Peyer's patch (tissue), 4 donors: ENCODE measurements around the gene POLR2C. TPM values are rescaled to one million over a fixed set of nuclear protein-coding genes. Genes with fewer than 3 reads are reported as not detected.

Experiments used
- DNase-seq, 3 donors: peaks; one replicate each; pipeline ENCODE4 v3.0.0-alpha.2; 2017 to 2019
- H3K27ac ChIP-seq, 4 donors: fragments of 200-600 bp; sonication (generic); one replicate each; pipeline ENCODE4 v1.5.1; 2016 to 2019
- H3K27me3 ChIP-seq, 2 donors: fragments of 200-600 bp; sonication (generic); one replicate each; pipeline ENCODE4 v1.5.1; 2019
- H3K36me3 ChIP-seq, 3 donors: fragments of 200-600 bp; sonication (generic); one replicate each; pipeline ENCODE4 v1.5.1; 2016 to 2019
- H3K4me1 ChIP-seq, 4 donors: fragments of 200-600 bp; sonication (generic); one replicate each; pipeline ENCODE4 v1.5.1; 2016 to 2019
- H3K4me3 ChIP-seq, 4 donors: fragments of 200-600 bp; sonication (generic); 1 replicate in 3 of 4; 2 replicates in 1 of 4; pipeline ENCODE4 v1.5.1; 2016 to 2019; ENCODE audit warnings: mild to moderate bottlenecking in 1 of 4
- H3K9me3 ChIP-seq, 4 donors: fragments of 200-600 bp; sonication (generic); one replicate each; pipeline ENCODE4 v1.5.1; 2016 to 2019; ENCODE audit warnings: mild to moderate bottlenecking in 1 of 4
- CTCF ChIP-seq, 6 experiments: fragments of 450-650 bp in 4 of 6; fragments of 200-600 bp in 2 of 6; sonication (generic) in 1 of 6; IDR thresholded peaks; one replicate each; pipeline ENCODE4 v1.5.1; 2017 to 2019; ENCODE audit warnings: antibody characterized with exemption in 6 of 6, mild to moderate bottlenecking in 3 of 6, moderate library complexity in 1 of 6
- POLR2A ChIP-seq, 2 donors: fragments of 450-650 bp; IDR thresholded peaks; one replicate each; pipeline ENCODE4 v1.5.1; 2017; ENCODE audit warnings: antibody characterized with exemption in 2 of 2, mild to moderate bottlenecking in 2 of 2, moderate library complexity in 2 of 2
- total RNA-seq, 4 donors: library from RNA; depleted of rRNA; stranded (reverse); fragments of >200 nt; gene quantifications; one replicate each; pipeline ENCODE4 v1.1.0, GENCODE V29; 2016

POLR2C gene
- total RNA-seq, 4 donors from 2014 or later = 68.0 to 113 (median 84.8) TPM

GRCh38 chr16:57485091-57485915 is 22.8 kb downstream of the POLR2C start:
- H3K4me3 ChIP-seq = peak overlapping the region; percentile 58 to 97 (median 72)
- DNase-seq = peak in 2 of 3 donors; percentile 71 to 75
- no peaks in the 10 kb centered on the region for H3K36me3 ChIP-seq
- H3K27me3 ChIP-seq = no peaks in the 10 kb centered on the region
- H3K4me1 ChIP-seq = peaks cover 4 to 33% (median 5%) of the 10 kb centered on the region in 4 donors
- TF ChIP-seq POLR2A (IDR thresholded peaks at IDR 0.05) (peak; percentile 65 to 79), CTCF (IDR thresholded peaks at IDR 0.05) (no peak)
- peak overlapping the region; percentile 26 to 89 (median 79) for H3K27ac ChIP-seq
- no peaks in the 10 kb centered on the region for H3K9me3 ChIP-seq

- Histone ChIP-seq H3K27ac (peak within 1 kb of the TSS; percentile 26 to 89 (median 79)), H3K27me3 (no peaks in the 10 kb centered on the region), H3K9me3 (no peaks in the 10 kb centered on the region), H3K4me3 (peak within 1 kb of the TSS; percentile 58 to 97 (median 72)), H3K36me3 (no peaks in the 10 kb centered on the region), H3K4me1 (peaks cover 4 to 26% (median 5%) of the 10 kb centered on the region in 4 donors)
- TF ChIP-seq CTCF (IDR thresholded peaks at IDR 0.05) (no peak), POLR2A (IDR thresholded peaks at IDR 0.05) (peak in 1 of 2 donors; percentile 82)
- DNase-seq = peak; percentile 65 to 91 (median 91)
These were observed 23.7 kb downstream of the POLR2C start, which contains the start of gene DOK4 for GRCh38 chr16:57485916-57486857. Gene DOK4 (minus strand): TSS chr16:57486493. CDS start chr16:57479507, 6,986 bp downstream.

- TF ChIP-seq POLR2A (IDR thresholded peaks at IDR 0.05) (no peak), CTCF (IDR thresholded peaks at IDR 0.05) (no peak)
- H3K4me3 ChIP-seq = peak overlapping the region in 3 of 4 donors; percentile 69 to 97 (median 74)
- peaks cover 4 to 26% (median 5%) of the 10 kb centered on the region in 4 donors for H3K4me1 ChIP-seq
- no peaks in the 10 kb centered on the region for H3K9me3 ChIP-seq
- H3K36me3 ChIP-seq = no peaks in the 10 kb centered on the region
- H3K27me3 ChIP-seq = no peaks in the 10 kb centered on the region
- no peak for DNase-seq
- H3K27ac ChIP-seq = peak overlapping the region in 1 of 4 donors; percentile 89
These were observed 24.7 kb downstream of the POLR2C start for GRCh38 chr16:57486858-57487834.

GRCh38 chr16:57489229-57489628 is 26.8 kb downstream of the POLR2C start:
- no peaks in the 10 kb centered on the region for H3K36me3 ChIP-seq
- no peak for DNase-seq
- no peak overlapping the region for H3K27ac ChIP-seq
- H3K9me3 ChIP-seq = no peaks in the 10 kb centered on the region
- H3K4me3 ChIP-seq = no peak overlapping the region
- H3K4me1 ChIP-seq = peaks cover 4 to 21% (median 5%) of the 10 kb centered on the region in 4 donors
- no peaks in the 10 kb centered on the region for H3K27me3 ChIP-seq
- TF ChIP-seq CTCF (IDR thresholded peaks at IDR 0.05) (no peak), POLR2A (IDR thresholded peaks at IDR 0.05) (no peak)
